HG03439 (cell line): ENCODE data around the gene ATP10A.
"Not testable (repeated sequence)": the region's sequence is repeated elsewhere in the genome, so short reads cannot be mapped to it uniquely, and the experiment has no call there.

Source experiments
- ATAC-seq: cut with Tn5 transposase; IDR thresholded peaks from one replicate; pipeline ENCODE4 v1.9.1; 2021; ENCODE audit warnings: mild to moderate bottlenecking, moderate library complexity; ENCODE audit not compliant: unreplicated experiment

Gene ATP10A

DNA sequence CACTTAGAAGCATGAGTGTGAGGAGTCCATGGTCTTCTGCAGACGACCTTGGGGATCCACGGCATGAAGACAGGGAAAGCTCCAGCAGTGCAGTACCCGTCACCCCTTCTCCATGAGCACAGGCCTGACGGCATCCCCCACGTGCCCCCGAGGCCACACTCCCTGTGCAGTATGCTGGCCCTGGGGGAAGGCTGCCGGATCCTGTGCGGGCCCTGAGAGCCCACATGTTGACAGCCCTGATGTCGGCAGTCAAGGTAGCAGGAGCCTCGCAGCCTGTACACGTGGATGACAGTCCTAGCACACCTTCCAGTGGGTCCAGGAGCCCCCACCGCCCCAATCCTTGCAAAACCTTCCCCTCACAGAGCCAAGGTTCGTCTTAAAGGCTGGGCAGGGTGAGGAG, 195.3 kb downstream of the ATP10A start:
- no peak for ATAC-seq

DNA sequence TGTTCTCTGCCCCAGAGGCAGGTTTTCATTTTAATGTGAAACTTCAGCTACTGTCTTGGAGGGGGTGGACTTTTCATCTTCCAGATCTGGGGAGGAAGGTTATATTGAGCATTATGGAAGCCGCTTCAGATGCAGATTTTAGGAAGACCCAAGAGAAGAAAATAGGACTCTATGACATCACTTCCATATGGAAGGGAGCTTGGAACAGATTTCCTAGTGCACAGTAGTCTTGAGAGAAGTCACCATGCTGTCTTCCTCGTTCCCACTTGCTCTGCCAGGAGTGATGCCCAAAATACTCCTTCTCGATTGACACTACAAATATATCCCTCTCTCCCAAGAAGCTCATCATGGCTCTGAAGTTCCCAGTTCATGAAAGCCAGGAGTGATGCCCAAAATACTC, 197.2 kb downstream of the ATP10A start:
- no peak for ATAC-seq

DNA sequence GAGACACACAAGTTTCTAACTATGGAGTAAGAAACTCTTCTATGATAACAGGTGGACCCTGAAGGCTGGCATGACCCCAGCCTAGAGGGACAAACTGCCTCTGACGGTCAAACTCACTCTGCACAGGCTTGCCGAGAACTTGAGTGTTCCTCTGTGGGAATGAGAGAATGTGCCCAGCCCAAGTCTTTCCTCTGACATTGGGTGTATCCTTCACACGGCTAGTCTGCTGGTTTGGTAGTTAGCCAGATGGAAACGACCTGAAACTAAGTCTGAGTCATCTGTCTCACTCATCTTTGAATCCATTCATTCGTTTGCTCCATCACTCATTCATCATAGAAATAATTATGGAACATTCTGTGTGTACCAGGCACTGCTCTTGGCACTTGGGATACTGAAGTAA, 198.4 kb downstream of the ATP10A start:
- ATAC-seq = no peak

DNA sequence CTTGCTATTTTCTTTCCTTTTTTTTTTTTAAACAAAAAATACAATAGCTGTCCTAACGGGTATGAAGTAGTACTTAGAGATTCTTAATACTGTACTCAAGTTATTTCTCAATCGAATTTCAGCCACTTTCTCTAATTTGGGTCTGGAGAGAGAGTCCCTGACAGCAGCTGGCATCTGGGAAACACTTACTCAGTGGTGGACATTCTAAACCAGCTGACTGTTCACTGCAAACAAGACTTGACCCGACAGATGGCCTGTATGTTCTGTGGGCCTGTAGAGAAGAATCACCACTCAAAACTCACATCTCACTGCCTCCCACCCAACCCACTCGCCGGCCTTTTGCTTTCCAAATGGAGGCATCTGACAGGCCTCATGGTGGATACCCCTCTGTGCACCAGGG, 199.6 kb downstream of the ATP10A start:
- no peak for ATAC-seq

- no peak for ATAC-seq
Observed at GRCh38 chr15:25661898-25662297, 201.2 kb downstream of the ATP10A start.

DNA sequence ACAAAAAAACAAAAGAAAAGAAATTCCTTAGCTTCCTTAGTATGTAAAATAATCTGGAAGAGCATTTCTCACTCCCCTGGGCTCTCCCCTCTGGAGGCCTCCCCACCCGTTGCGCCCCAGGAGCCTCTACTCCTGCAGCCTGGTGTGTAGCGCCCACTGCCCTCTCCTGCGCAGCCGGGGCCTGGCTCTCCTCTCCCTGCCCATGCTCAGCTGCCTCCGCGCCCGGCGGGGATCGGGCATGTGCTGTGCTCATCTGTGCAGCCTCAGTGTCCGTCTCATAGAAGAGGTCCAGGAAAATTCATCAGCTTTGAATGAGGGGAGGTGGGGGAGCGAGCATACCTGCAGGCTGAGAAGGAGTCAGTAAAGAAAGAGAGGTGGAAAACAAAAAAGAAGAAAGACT, 203.9 kb downstream of the ATP10A start:
- no peak for ATAC-seq

GRCh38 chr15:25658560-25658959, 204.6 kb downstream of the ATP10A start:
- no peak for ATAC-seq

- no peak for ATAC-seq
Observed at GRCh38 chr15:25655207-25655948, 207.7 kb downstream of the ATP10A start.

- ATAC-seq = no peak
Observed at GRCh38 chr15:25653371-25653770, 209.8 kb downstream of the ATP10A start.

GRCh38 chr15:25652704-25653103, 210.4 kb downstream of the ATP10A start:
- no peak for ATAC-seq

DNA sequence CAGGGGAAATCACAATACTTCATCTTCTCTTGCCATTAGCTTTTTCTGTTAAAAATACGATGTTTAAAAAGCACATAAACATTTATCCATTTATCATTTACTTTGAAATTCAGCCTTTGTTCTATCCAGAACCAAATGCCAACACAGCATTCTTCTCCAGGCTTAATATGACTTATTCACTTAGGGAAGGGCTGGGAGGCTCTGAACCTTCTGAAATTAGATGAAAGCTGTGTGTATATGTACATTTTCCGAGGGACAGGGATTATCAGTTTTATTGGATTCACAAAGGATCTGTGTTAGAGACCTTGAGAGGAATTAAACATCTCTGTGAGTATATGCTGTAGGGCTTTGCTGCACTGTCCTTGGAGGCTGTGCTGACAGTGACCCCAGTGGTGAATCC, 213.7 kb downstream of the ATP10A start:
- ATAC-seq = no peak

GRCh38 chr15:25643120-25643519, 220.0 kb downstream of the ATP10A start:
- no peak for ATAC-seq

GRCh38 chr15:25641762-25642161, 221.4 kb downstream of the ATP10A start:
- no peak for ATAC-seq

GRCh38 chr15:25641361-25641760, 221.8 kb downstream of the ATP10A start:
- no peak for ATAC-seq

DNA sequence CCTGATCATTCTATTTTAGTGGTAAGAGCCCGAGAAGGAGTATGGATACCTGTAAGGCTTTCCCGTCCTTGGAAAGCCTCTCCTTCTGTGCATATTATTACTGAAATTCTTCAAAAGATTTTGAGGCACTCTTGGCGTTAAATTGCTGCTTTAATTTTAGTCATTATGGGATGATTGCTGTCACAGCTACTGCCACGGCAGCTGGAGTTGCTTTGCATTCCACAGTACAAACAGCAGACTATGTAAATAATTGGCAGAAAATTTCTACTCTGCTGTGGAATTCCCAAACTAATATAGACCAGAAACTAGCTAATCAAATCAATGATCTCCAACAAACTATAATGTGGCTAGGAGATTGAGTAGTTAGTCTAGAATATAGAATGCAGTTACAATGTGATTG, 222.2 kb downstream of the ATP10A start:
- not testable (repeated sequence) for ATAC-seq

DNA sequence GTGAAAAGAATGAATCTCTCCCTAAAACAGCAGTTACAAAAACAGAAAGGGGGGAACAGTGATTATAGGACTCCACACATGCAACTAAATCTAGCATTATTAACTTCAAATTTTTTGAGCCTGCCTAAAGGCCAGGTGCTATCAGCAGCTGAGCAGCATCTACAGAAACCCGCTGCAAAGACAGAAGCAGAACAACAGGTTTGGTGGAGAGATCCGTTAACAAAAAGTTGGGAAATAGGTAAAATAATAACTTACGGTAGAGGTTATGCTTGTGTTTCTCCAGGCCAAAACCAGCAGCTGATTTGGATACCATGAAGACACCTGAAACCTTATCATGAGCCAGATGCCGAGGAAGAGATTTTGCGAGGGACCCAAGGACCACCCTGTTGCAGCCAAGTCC, 222.7 kb downstream of the ATP10A start:
- no peak for ATAC-seq

- ATAC-seq = not testable (repeated sequence)
Observed at GRCh38 chr15:25636486-25636885, 226.6 kb downstream of the ATP10A start.

GRCh38 chr15:25635191-25635590, 227.9 kb downstream of the ATP10A start:
- ATAC-seq = no peak

GRCh38 chr15:25633862-25634261, 229.3 kb downstream of the ATP10A start:
- ATAC-seq = no peak

GRCh38 chr15:25631971-25632370, 231.2 kb downstream of the ATP10A start:
- no peak for ATAC-seq
